Measurements from ENCODE around the gene GNB1.

The GNB1 gene

GRCh38 chr1:1922702-1922955, 31.7 kb upstream of the GNB1 start:
- DNase-seq, result no peak

GRCh38 chr1:1921901-1922701, 31.2 kb upstream of the GNB1 start:
- no peak for DNase-seq

GRCh38 chr1:1921459-1921862, 30.6 kb upstream of the GNB1 start:
- no peak for DNase-seq

GRCh38 chr1:1920608-1921458, 29.9 kb upstream of the GNB1 start:
- no peak for DNase-seq

- no peak for DNase-seq
These were observed 29.2 kb upstream of the GNB1 start for GRCh38 chr1:1920057-1920607.

GRCh38 chr1:1919304-1920056, 28.6 kb upstream of the GNB1 start:
- peak; percentile 99 for DNase-seq

- no peak for DNase-seq
These were observed 28.0 kb upstream of the GNB1 start, which contains the start of gene TMEM52 for GRCh38 chr1:1918901-1919303. TSS of gene TMEM52 (minus strand) at chr1:1919279. CDS start at chr1:1919265, 14 bp downstream.

- no peak for DNase-seq
These were observed 27.4 kb upstream of the GNB1 start for GRCh38 chr1:1917995-1918900.

- no peak for DNase-seq
These were observed 26.6 kb upstream of the GNB1 start for GRCh38 chr1:1917304-1917976.

GRCh38 chr1:1916851-1917251, 26.0 kb upstream of the GNB1 start:
- DNase-seq, result no peak

GRCh38 chr1:1915911-1916840, 25.3 kb upstream of the GNB1 start:
- no peak for DNase-seq

GRCh38 chr1:1914971-1915692, 24.2 kb upstream of the GNB1 start, which contains the start of gene CALML6:
TSS of gene CALML6 (plus strand) at chr1:1915260. CDS start at chr1:1915281, 21 bp downstream.
- DNase-seq, result no peak

- DNase-seq, result no peak
These were observed 23.4 kb upstream of the GNB1 start for GRCh38 chr1:1914101-1914970.

- DNase-seq, result no peak
These were observed 20.6 kb upstream of the GNB1 start for GRCh38 chr1:1911350-1912041.

- DNase-seq, result no peak
These were observed 19.9 kb upstream of the GNB1 start for GRCh38 chr1:1910651-1911331.

- DNase-seq, result no peak
These were observed 19.2 kb upstream of the GNB1 start for GRCh38 chr1:1910033-1910465.

- no peak for DNase-seq
These were observed 17.6 kb upstream of the GNB1 start for GRCh38 chr1:1908506-1908791.
